T47D (cell line): Measurements from ENCODE around the gene LETM1.

Experiments used
- DNase-seq, 2 experiments: peaks; one replicate each; pipeline versions ENCODE4 v3.0.0 to v3.0.0-alpha.2; 2011 to 2012; ENCODE audit warnings: low read depth in 1 of 2, low spot score in 1 of 2
- JUND ChIP-seq: IDR thresholded peaks from 2 replicates; pipeline ENCODE4 v1.6.1; 2012; ENCODE audit warnings: low read depth
- in situ Hi-C: cut with HindIII; loops from 2 replicates; pipeline ENCODE4 v1.10.0; 2016; ENCODE audit warnings: low sequenced_read_pairs, low pct_unique_long_range_greater_than_20kb

The LETM1 gene

GRCh38 chr4:1890979-1891570 is 35.1 kb upstream of the LETM1 start:
- TF ChIP-seq JUND: no peak
- in situ Hi-C loops: no loop called here
- DNase-seq: no peak

GRCh38 chr4:1887052-1887451 is 31.1 kb upstream of the LETM1 start:
- TF ChIP-seq JUND: no peak
- in situ Hi-C loops: no loop called here
- DNase-seq: no peak

- TF ChIP-seq JUND: no peak
Measured at GRCh38 chr4:1885414-1885813, 29.5 kb upstream of the LETM1 start.

GRCh38 chr4:1883583-1883982 is 27.6 kb upstream of the LETM1 start:
- in situ Hi-C loops: no loop called here
- TF ChIP-seq JUND: no peak
- no peak for DNase-seq

More at GRCh38 chr4:1885414-1885813, 29.5 kb upstream of the LETM1 start:
- no peak for DNase-seq
- in situ Hi-C loops: no loop called here

- DNase-seq: no peak
- no peak for TF ChIP-seq JUND
- in situ Hi-C loops: no loop called here
Measured at GRCh38 chr4:1882850-1883271, 26.9 kb upstream of the LETM1 start.

GRCh38 chr4:1880332-1880731 is 24.4 kb upstream of the LETM1 start:
- in situ Hi-C loops: no loop called here

GRCh38 chr4:1879485-1879884 is 23.5 kb upstream of the LETM1 start:
- DNase-seq: no peak
- in situ Hi-C loops: no loop called here
- no peak for TF ChIP-seq JUND

More at GRCh38 chr4:1880332-1880731, 24.4 kb upstream of the LETM1 start:
- DNase-seq: no peak
- no peak for TF ChIP-seq JUND

- in situ Hi-C loops: no loop called here
- TF ChIP-seq JUND: no peak
- DNase-seq: no peak
Measured at GRCh38 chr4:1874201-1874600, 18.2 kb upstream of the LETM1 start.

GRCh38 chr4:1873776-1874175 is 17.8 kb upstream of the LETM1 start:
- in situ Hi-C loops: no loop called here
- no peak for TF ChIP-seq JUND
- no peak for DNase-seq

- no peak for TF ChIP-seq JUND
- DNase-seq: no peak
- in situ Hi-C loops: no loop called here
Measured at GRCh38 chr4:1873291-1873690, 17.3 kb upstream of the LETM1 start.

GRCh38 chr4:1872870-1873269 is 16.9 kb upstream of the LETM1 start:
- in situ Hi-C loops: no loop called here
- TF ChIP-seq JUND: no peak
- DNase-seq: no peak

- no peak for TF ChIP-seq JUND
- in situ Hi-C loops: no loop called here
- DNase-seq: peak; percentile 30 to 40
Measured at GRCh38 chr4:1871471-1872021, 15.6 kb upstream of the LETM1 start.

- no peak for TF ChIP-seq JUND
- DNase-seq: peak; percentile 92 to 94
- in situ Hi-C loops: no loop called here
Measured at GRCh38 chr4:1870578-1871443, 14.9 kb upstream of the LETM1 start, which contains the start of gene NSD2. Gene NSD2 (plus strand): TSS chr4:1871393. CDS start chr4:1900655, 29,262 bp downstream.
